Astrocyte (in vitro differentiated cells and primary cell): ENCODE results near the gene ASB8. TPM values are rescaled to one million over a fixed set of nuclear protein-coding genes. Genes with fewer than 3 reads are reported as not detected.

Source experiments
- DNase-seq: peaks from one replicate; pipeline ENCODE4 v3.0.0-alpha.2; 2010; ENCODE audit warnings: low read depth
- FAIRE-seq: peaks from 2 replicates; lab custom pipeline; 2011; peaks lifted over from hg19 to GRCh38; lab: Jason Lieb, UNC
- H2AFZ ChIP-seq: 2 replicates; pipeline ENCODE4 v1.6.0; 2012; ENCODE audit warnings: low read depth, low read length, inconsistent platforms
- H3K27ac ChIP-seq: 2 replicates; pipeline ENCODE4 v1.5.1; 2011; ENCODE audit warnings: low read depth, low read length, inconsistent platforms
- H3K27me3 ChIP-seq: 2 replicates; pipeline ENCODE4 v1.6.0; 2011; ENCODE audit warnings: low read length, inconsistent platforms; ENCODE audit not compliant: insufficient read depth
- H3K36me3 ChIP-seq: 2 replicates; pipeline ENCODE4 v1.5.1; 2011; ENCODE audit warnings: low read length, inconsistent platforms; ENCODE audit not compliant: insufficient read depth
- H3K4me1 ChIP-seq: 2 replicates; pipeline ENCODE4 v1.5.1; 2011; ENCODE audit warnings: low read length, inconsistent platforms; ENCODE audit not compliant: insufficient read depth
- H3K4me2 ChIP-seq: 2 replicates; pipeline ENCODE4 v1.6.0; 2012; ENCODE audit warnings: low read length, inconsistent platforms
- H3K4me3 ChIP-seq: 2 replicates; pipeline ENCODE4 v1.5.1; 2011; ENCODE audit warnings: low read depth, mild to moderate bottlenecking, low read length, inconsistent platforms; ENCODE audit not compliant: insufficient read depth
- H3K79me2 ChIP-seq: 2 replicates; pipeline ENCODE4 v1.6.0; 2012; ENCODE audit warnings: mild to moderate bottlenecking, low read length, inconsistent platforms; ENCODE audit not compliant: insufficient read depth
- H3K9ac ChIP-seq: 2 replicates; pipeline ENCODE4 v1.6.0; 2012; ENCODE audit warnings: mild to moderate bottlenecking, low read length, inconsistent platforms
- H3K9me3 ChIP-seq: 2 replicates; pipeline ENCODE4 v1.5.1; 2012; ENCODE audit warnings: low read depth, mild to moderate bottlenecking, low read length, inconsistent platforms; ENCODE audit not compliant: insufficient read depth
- H4K20me1 ChIP-seq: 2 replicates; pipeline ENCODE4 v1.6.0; 2012; ENCODE audit warnings: low read length, inconsistent platforms; ENCODE audit not compliant: insufficient read depth
- H3K27ac Mint-ChIP-seq: one replicate; pipeline ENCODE4 v1.8.0; 2021; ENCODE audit warnings: mild to moderate bottlenecking, mixed read lengths; ENCODE audit not compliant: unreplicated experiment
- H3K27me3 Mint-ChIP-seq: one replicate; pipeline ENCODE4 v1.8.0; 2021; ENCODE audit warnings: low read depth, mixed read lengths; ENCODE audit not compliant: unreplicated experiment
- H3K36me3 Mint-ChIP-seq: one replicate; pipeline ENCODE4 v1.8.0; 2021; ENCODE audit warnings: low read depth, mixed read lengths; ENCODE audit not compliant: unreplicated experiment
- H3K4me1 Mint-ChIP-seq: one replicate; pipeline ENCODE4 v1.8.0; 2021; ENCODE audit warnings: low read depth, mixed read lengths; ENCODE audit not compliant: unreplicated experiment
- H3K4me3 Mint-ChIP-seq: one replicate; pipeline ENCODE4 v1.8.0; 2021; ENCODE audit warnings: mild to moderate bottlenecking, moderate library complexity, mixed read lengths; ENCODE audit not compliant: unreplicated experiment
- H3K9me3 Mint-ChIP-seq: one replicate; pipeline ENCODE4 v1.8.0; 2021; ENCODE audit warnings: mild to moderate bottlenecking, mixed read lengths; ENCODE audit not compliant: unreplicated experiment
- EZH2 ChIP-seq: IDR thresholded peaks from 2 replicates; pipeline ENCODE4 v1.6.1; 2012; ENCODE audit warnings: mild to moderate bottlenecking, low read length, inconsistent platforms; ENCODE audit not compliant: insufficient read depth
- total RNA-seq: library from RNA; stranded (reverse); gene quantifications from 2 replicates; pipeline ENCODE4 v1.2.1, GENCODE V29; 2021
- TF ChIP-seq, protein P1 (sequence below): IDR thresholded peaks from 2 replicates; pipeline ENCODE4 v1.5.1; 2011; ENCODE audit warnings: low read depth, mild to moderate bottlenecking, inconsistent platforms, low read length, moderate library complexity; ENCODE audit not compliant: insufficient read depth

ASB8 gene
- total RNA-seq, 1 donor from 2014 or later = 29.9 TPM

DNA sequence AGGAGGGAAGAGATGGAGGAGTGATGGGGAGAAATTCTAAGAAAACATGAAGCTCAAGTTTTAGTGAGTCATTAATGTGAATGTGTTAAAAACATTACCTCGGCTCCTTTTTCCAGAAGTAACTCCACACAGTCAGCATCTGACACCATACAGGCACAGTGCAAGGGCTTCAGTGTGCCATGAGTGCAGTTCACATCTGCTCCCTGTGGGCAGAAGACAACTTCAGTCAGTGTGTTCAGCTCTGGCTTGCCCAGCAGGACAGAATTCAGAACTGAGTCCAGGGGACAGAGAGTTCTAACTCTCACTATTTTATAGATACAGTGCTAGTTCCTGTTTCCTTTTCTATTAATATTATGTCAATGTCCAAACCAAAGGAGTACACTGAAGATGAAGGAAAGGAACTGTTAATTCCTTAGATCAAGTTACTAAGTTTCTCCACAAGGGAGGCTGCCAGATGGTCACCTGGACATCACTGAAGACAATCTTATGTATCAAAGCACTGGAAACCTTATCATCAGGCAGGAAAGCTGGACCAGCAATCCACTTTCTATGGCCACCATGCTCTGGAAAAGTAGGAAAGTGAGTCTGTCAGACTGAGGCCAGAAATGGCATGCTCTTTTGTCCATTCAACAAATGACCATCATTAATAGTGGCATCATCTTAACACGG is 6.1 kb downstream of the ASB8 start:
- Mint-ChIP-seq H3K27ac (no peak overlapping the region), H3K9me3 (no peaks in the 10 kb centered on the region), H3K36me3 (peaks cover 2% of the 10 kb centered on the region), H3K4me3 (no peak overlapping the region), H3K4me1 (peaks cover 13% of the 10 kb centered on the region), H3K27me3 (no peaks in the 10 kb centered on the region)
- Histone ChIP-seq H3K4me1 (no peaks in the 10 kb centered on the region), H3K79me2 (peaks cover 9% of the 10 kb centered on the region), H3K9ac (no peak overlapping the region), H4K20me1 (no peaks in the 10 kb centered on the region), H3K27me3 (no peaks in the 10 kb centered on the region), H3K4me2 (no peak overlapping the region), H3K36me3 (peaks cover 33% of the 10 kb centered on the region), H3K4me3 (no peak overlapping the region), H2AFZ (no peak overlapping the region), H3K27ac (no peak overlapping the region), H3K9me3 (no peaks in the 10 kb centered on the region)
- DNase-seq (no peak), FAIRE-seq (no peak)
- TF ChIP-seq, protein P1, sequence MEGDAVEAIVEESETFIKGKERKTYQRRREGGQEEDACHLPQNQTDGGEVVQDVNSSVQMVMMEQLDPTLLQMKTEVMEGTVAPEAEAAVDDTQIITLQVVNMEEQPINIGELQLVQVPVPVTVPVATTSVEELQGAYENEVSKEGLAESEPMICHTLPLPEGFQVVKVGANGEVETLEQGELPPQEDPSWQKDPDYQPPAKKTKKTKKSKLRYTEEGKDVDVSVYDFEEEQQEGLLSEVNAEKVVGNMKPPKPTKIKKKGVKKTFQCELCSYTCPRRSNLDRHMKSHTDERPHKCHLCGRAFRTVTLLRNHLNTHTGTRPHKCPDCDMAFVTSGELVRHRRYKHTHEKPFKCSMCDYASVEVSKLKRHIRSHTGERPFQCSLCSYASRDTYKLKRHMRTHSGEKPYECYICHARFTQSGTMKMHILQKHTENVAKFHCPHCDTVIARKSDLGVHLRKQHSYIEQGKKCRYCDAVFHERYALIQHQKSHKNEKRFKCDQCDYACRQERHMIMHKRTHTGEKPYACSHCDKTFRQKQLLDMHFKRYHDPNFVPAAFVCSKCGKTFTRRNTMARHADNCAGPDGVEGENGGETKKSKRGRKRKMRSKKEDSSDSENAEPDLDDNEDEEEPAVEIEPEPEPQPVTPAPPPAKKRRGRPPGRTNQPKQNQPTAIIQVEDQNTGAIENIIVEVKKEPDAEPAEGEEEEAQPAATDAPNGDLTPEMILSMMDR = no peak
- TF ChIP-seq EZH2 = no peak

DNA sequence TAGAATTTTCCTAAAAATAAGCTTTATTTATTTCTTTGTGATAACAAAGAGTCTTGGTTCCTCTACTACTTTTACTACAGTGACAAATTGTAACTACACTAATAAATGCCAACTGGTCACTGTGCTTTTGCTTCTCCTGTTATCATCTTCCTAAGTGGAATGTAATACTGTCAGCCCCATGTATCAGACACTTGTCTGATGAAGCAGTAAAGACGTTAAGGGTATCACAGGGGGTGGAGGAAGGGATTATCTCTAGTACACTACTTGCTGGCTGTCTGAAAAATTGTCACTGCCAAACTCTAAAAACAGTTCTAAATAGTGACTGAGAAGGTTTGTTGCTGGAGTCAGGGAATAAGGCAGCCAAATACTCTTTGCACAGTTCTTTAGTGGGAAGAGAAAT is 11.3 kb downstream of the ASB8 start:
- Histone ChIP-seq H2AFZ (no peak overlapping the region), H3K27me3 (no peaks in the 10 kb centered on the region), H3K4me1 (no peaks in the 10 kb centered on the region), H3K9me3 (no peaks in the 10 kb centered on the region), H3K27ac (no peak overlapping the region), H3K9ac (no peak overlapping the region), H3K36me3 (peaks cover 51% of the 10 kb centered on the region), H4K20me1 (no peaks in the 10 kb centered on the region), H3K79me2 (no peaks in the 10 kb centered on the region), H3K4me3 (no peak overlapping the region), H3K4me2 (no peak overlapping the region)
- FAIRE-seq (no peak), DNase-seq (no peak)
- Mint-ChIP-seq H3K4me1 (no peaks in the 10 kb centered on the region), H3K27me3 (no peaks in the 10 kb centered on the region), H3K36me3 (peaks cover 14% of the 10 kb centered on the region), H3K4me3 (no peak overlapping the region), H3K27ac (no peak overlapping the region), H3K9me3 (no peaks in the 10 kb centered on the region)
- no peak for TF ChIP-seq EZH2

DNA sequence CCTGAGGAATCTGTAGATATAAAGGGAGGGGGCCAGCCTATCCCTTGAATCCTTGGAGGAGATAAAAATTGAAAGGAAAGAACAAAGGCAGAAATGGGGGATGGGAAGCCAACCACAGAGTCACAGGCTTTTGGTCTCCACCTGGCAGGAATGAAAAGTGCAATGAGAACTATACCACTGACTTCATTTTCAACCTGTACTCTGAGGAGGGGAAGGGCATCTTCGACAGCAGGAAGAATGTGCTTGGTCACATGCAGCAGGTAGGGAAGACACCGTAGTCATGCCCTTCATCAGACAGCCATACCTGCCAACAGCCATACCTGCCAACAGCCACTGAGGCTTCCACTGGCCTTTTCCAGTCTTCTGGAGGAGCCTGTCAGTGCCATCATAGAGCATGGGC is 13.4 kb downstream of the ASB8 start:
- H3K4me1 ChIP-seq = no peaks in the 10 kb centered on the region
- no peaks in the 10 kb centered on the region for H3K79me2 ChIP-seq
- H3K9ac ChIP-seq = no peak overlapping the region
- Mint-ChIP-seq H3K4me3 (no peak overlapping the region), H3K36me3 (peaks cover 24% of the 10 kb centered on the region), H3K9me3 (no peaks in the 10 kb centered on the region), H3K27me3 (no peaks in the 10 kb centered on the region), H3K4me1 (no peaks in the 10 kb centered on the region), H3K27ac (no peak overlapping the region)
- H3K9me3 ChIP-seq = no peaks in the 10 kb centered on the region
- peaks cover 46% of the 10 kb centered on the region for H3K36me3 ChIP-seq
- FAIRE-seq (no peak), DNase-seq (no peak)
- H3K27ac ChIP-seq = no peak overlapping the region
- H3K4me2 ChIP-seq = no peak overlapping the region
- H3K4me3 ChIP-seq = no peak overlapping the region
- H3K27me3 ChIP-seq = no peaks in the 10 kb centered on the region
- H2AFZ ChIP-seq = no peak overlapping the region
- no peaks in the 10 kb centered on the region for H4K20me1 ChIP-seq
- no peak for TF ChIP-seq EZH2
- TF ChIP-seq, protein P1 = no peak
